A673 (cell line): Measurements from ENCODE around the gene BMF.

Source experiments
- CTCF ChIP-seq: fragments of 300-800, 200-600 bp; sonication (generic); conservative IDR thresholded peaks from 2 replicates; pipeline ENCODE4 v1.5.1; 2017; ENCODE audit warnings: low read depth, mild to moderate bottlenecking, antibody characterized with exemption, low read length, moderate library complexity, mixed read lengths
- EZH2 ChIP-seq: fragments of 200-600 bp; sonication (generic); IDR thresholded peaks from 2 replicates; pipeline ENCODE4 v1.6.1; 2017; ENCODE audit warnings: borderline replicate concordance, low read depth, mild to moderate bottlenecking, mixed read lengths, antibody characterized with exemption, low read length; ENCODE audit not compliant: poor library complexity, severe bottlenecking

- TF ChIP-seq CTCF (no peak), EZH2 (no peak)
Observed at GRCh38 chr15:40052604-40053003, 56.1 kb downstream of the BMF start.
